ENCODE results near the gene SECISBP2.

Gene SECISBP2

DNA sequence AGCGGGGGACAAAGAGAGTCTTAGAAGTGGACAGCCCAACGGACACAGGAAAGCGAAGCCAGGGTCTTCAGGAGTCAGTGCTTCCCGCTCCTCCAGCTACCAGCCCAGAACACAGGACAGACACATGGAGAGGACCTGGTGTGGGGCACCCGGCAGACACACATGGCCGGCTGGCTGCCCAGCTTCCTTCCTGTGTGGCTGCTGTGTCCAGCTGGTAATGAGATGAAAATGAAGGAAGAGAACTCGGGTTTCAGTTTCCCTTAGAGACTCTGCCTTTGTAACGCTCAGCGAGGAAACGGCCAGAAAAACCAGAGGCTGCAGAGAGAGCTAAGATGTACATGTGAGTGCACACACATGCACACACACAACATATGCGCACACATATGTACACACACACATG is 87.5 kb downstream of the SECISBP2 start:
- no peak for TF ChIP-seq CTCF (IDR thresholded peaks at IDR 0.05)
- TF ChIP-seq ZFX (IDR thresholded peaks at IDR 0.05; ENCODE audit: borderline replicate concordance): no peak
- H3K27ac ChIP-seq: no peak overlapping the region

DNA sequence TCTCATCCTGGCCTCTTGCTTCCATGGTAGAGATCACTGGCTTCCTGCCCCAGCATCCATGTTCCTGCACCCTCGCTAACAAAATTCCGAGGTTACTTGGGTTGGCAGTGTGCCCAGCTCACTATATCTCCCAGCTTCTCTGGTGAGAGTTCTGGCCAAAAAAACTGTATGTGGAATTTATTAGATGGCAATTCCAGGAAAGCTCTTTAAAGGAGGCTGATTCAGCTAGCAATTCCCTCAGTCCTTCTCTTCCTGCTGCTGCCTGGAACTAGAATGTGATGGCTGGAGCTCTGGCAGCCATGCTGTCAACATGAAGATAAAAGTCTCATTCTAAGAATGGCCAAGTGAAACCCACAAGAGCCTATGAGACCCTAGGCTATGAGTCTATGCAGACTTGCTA is 88.8 kb downstream of the SECISBP2 start:
- no peak overlapping the region for H3K27ac ChIP-seq
- TF ChIP-seq ZFX (IDR thresholded peaks at IDR 0.05; ENCODE audit: borderline replicate concordance): no peak
- TF ChIP-seq CTCF (IDR thresholded peaks at IDR 0.05): no peak

DNA sequence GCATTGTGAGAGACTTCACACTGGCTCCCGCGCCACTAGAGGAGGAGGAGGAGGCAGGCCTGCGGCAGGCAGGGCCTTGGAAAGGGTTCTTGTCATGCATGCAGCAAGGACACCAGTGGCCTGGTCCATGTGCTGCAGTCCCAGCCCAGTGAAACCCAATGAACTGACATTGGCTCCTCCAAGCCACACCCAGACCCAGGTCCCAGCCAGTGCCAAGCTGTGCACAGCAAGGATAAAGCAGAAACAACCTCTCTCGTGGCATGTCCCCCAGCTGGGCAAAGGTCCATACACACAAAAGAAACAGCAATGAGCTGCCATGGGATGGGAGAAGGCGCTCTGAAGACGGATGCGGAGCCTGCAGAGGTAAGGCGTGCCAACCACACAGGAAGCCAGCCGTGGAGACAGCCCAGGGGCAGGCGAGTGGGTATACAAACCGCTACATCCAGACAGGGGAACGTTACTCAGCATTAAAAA is 90.4 kb downstream of the SECISBP2 start:
- TF ChIP-seq ZFX (IDR thresholded peaks at IDR 0.05; ENCODE audit: borderline replicate concordance) (no peak), CTCF (IDR thresholded peaks at IDR 0.05) (no peak)

More for the DNA sequence above, 90.4 kb downstream of the SECISBP2 start:
- no peak overlapping the region for H3K27ac ChIP-seq
